ENCODE measurements around the gene HOXC9.

DNA sequence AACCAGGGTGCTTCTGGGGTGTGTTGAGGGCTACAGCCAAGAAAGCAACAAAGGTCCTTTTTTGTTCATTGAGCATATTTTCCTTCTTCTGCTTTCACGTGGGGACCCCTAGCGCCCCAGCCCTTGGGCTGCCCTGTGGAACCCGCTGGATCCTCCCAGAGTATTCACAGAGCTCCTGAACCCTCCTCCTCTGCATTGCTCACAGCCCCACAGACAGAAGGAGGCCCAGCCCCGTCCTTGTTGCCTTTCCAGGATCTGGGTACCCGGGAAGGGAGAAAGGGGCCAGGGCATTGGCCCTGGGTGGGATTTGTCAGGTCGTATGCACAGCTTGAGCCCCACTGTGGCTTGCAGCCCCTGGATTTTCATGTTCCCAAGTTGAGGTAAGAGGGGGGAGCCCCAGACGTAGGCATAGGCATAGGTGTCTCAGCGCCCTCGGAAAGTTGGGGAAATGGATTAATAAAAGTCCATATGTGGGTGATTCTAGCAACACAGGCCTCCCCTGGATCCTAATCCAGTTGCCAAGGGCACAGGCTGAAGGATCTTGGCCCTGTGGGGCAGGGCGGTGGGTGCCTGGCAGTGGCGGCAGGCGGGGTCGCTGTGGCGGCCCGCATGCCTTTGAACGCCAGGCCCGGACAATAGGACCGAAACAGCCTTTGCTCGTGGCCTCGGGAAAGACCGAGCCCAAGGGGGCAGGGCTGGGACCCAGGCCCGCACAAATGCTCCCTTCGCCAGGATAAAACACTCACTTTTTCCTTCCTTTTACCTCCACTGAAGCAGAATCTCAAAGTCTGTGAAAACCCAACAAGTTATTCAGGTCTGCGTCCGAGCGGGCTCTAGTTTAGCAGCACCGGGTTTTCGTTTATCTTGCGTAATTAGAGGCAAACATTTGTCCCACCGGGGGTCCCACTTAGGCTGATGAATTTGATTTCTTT lies 18.1 kb upstream of the HOXC9 start:
- TF ChIP-seq POLR2A (IDR thresholded peaks at IDR 0.05; ENCODE audit: low read length) (no peak), GATA1 (IDR thresholded peaks at IDR 0.05; ENCODE audit: low read depth, low read length) (no peak)
